ENCODE results near the gene GIPC3. TPM values are rescaled to one million over a fixed set of nuclear protein-coding genes. Genes with fewer than 3 reads are reported as not detected.

The GIPC3 gene
- total and polyA plus RNA-seq, 2 experiments from 2014 or later, result 0.48 to 0.59 TPM

DNA sequence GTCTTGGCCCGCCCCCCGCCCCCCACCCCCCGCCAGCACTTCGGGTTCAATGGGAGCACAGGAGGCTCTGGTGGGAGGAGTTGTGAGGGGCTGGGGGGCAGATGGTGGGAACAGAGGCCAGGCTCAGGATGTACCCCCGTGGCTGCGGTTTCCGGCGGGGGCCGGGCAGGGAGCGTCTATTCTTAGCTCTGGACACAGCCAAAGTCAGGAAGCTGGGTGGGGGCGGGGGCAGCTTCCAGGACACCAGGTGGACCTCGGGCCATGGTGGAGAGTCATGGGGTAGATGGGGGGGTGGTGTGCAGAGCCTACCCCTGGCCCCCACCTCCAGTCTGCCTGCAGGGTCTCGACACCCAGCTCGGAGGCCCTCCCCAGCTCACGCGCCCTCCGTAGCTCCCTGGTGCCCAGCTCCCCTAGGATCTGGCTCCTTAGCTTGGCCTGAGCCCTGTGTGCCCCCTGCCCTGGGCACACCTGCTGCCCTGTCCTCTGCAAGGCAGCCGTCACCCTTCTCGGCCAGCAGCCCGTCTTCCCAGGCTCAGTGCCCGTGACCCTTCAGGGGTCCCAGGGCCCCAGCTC is 23.6 kb downstream of the GIPC3 start:
- ATAC-seq (no peak), DNase-seq (ENCODE audit: low spot score) (no peak)
- Mint-ChIP-seq H3K27me3 (ENCODE audit: insufficient read depth, low read depth, poor library complexity) (peaks cover 1% of the 10 kb centered on the region), H3K9me3 (no peaks in the 10 kb centered on the region), H3K4me1 (peaks cover 13% of the 10 kb centered on the region), H3K36me3 (ENCODE audit: low read depth) (peaks cover 13% of the 10 kb centered on the region), H3K4me3 (no peak overlapping the region), H3K27ac (no peak overlapping the region)
- no peaks in the 10 kb centered on the region for H3K79me2 ChIP-seq (replicated peaks; ENCODE audit: insufficient read depth)
- H4K20me1 ChIP-seq (replicated peaks; ENCODE audit: insufficient read depth), result no peaks in the 10 kb centered on the region
- TF ChIP-seq, protein P1, sequence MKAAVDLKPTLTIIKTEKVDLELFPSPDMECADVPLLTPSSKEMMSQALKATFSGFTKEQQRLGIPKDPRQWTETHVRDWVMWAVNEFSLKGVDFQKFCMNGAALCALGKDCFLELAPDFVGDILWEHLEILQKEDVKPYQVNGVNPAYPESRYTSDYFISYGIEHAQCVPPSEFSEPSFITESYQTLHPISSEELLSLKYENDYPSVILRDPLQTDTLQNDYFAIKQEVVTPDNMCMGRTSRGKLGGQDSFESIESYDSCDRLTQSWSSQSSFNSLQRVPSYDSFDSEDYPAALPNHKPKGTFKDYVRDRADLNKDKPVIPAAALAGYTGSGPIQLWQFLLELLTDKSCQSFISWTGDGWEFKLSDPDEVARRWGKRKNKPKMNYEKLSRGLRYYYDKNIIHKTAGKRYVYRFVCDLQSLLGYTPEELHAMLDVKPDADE (IDR thresholded peaks at IDR 0.05), result no peak
- TF ChIP-seq ZNF114 (CRISPR knock-in tag; IDR thresholded peaks at IDR 0.05), result no peak
- no peak for TF ChIP-seq POLR2AphosphoS5 (IDR thresholded peaks at IDR 0.05; ENCODE audit: low read depth)
- no peak for TF ChIP-seq ZNF331 (CRISPR knock-in tag; IDR thresholded peaks at IDR 0.05; ENCODE audit: low read depth)
- no peak for TF ChIP-seq EZH2 (IDR thresholded peaks at IDR 0.05; ENCODE audit: low read depth, unreplicated experiment)
- no peak for TF ChIP-seq STAT1 (IDR thresholded peaks at IDR 0.05; ENCODE audit: unreplicated experiment)
- TF ChIP-seq, protein P2, sequence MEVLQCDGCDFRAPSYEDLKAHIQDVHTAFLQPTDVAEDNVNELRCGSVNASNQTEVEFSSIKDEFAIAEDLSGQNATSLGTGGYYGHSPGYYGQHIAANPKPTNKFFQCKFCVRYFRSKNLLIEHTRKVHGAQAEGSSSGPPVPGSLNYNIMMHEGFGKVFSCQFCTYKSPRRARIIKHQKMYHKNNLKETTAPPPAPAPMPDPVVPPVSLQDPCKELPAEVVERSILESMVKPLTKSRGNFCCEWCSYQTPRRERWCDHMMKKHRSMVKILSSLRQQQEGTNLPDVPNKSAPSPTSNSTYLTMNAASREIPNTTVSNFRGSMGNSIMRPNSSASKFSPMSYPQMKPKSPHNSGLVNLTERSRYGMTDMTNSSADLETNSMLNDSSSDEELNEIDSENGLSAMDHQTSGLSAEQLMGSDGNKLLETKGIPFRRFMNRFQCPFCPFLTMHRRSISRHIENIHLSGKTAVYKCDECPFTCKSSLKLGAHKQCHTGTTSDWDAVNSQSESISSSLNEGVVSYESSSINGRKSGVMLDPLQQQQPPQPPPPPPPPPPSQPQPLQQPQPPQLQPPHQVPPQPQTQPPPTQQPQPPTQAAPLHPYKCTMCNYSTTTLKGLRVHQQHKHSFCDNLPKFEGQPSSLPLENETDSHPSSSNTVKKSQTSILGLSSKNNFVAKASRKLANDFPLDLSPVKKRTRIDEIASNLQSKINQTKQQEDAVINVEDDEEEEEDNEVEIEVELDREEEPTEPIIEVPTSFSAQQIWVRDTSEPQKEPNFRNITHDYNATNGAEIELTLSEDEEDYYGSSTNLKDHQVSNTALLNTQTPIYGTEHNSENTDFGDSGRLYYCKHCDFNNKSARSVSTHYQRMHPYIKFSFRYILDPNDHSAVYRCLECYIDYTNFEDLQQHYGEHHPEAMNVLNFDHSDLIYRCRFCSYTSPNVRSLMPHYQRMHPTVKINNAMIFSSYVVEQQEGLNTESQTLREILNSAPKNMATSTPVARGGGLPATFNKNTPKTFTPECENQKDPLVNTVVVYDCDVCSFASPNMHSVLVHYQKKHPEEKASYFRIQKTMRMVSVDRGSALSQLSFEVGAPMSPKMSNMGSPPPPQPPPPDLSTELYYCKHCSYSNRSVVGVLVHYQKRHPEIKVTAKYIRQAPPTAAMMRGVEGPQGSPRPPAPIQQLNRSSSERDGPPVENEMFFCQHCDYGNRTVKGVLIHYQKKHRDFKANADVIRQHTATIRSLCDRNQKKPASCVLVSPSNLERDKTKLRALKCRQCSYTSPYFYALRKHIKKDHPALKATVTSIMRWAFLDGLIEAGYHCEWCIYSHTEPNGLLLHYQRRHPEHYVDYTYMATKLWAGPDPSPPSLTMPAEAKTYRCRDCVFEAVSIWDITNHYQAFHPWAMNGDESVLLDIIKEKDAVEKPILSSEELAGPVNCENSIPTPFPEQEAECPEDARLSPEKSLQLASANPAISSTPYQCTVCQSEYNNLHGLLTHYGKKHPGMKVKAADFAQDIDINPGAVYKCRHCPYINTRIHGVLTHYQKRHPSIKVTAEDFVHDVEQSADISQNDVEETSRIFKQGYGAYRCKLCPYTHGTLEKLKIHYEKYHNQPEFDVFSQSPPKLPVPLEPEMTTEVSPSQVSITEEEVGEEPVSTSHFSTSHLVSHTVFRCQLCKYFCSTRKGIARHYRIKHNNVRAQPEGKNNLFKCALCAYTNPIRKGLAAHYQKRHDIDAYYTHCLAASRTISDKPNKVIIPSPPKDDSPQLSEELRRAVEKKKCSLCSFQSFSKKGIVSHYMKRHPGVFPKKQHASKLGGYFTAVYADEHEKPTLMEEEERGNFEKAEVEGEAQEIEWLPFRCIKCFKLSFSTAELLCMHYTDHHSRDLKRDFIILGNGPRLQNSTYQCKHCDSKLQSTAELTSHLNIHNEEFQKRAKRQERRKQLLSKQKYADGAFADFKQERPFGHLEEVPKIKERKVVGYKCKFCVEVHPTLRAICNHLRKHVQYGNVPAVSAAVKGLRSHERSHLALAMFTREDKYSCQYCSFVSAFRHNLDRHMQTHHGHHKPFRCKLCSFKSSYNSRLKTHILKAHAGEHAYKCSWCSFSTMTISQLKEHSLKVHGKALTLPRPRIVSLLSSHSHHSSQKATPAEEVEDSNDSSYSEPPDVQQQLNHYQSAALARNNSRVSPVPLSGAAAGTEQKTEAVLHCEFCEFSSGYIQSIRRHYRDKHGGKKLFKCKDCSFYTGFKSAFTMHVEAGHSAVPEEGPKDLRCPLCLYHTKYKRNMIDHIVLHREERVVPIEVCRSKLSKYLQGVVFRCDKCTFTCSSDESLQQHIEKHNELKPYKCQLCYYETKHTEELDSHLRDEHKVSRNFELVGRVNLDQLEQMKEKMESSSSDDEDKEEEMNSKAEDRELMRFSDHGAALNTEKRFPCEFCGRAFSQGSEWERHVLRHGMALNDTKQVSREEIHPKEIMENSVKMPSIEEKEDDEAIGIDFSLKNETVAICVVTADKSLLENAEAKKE (CRISPR knock-in tag; IDR thresholded peaks at IDR 0.05), result no peak
- TF ChIP-seq JUNB (IDR thresholded peaks at IDR 0.05; ENCODE audit: unreplicated experiment), result no peak
- TF ChIP-seq NANOG (IDR thresholded peaks at IDR 0.05; ENCODE audit: borderline replicate concordance), result no peak
- TF ChIP-seq CREB1 (CRISPR knock-in tag; IDR thresholded peaks at IDR 0.05; ENCODE audit: low read depth), result no peak
- TF ChIP-seq EZH2phosphoT487 (IDR thresholded peaks at IDR 0.05; ENCODE audit: unreplicated experiment), result no peak
- TF ChIP-seq, protein P3, sequence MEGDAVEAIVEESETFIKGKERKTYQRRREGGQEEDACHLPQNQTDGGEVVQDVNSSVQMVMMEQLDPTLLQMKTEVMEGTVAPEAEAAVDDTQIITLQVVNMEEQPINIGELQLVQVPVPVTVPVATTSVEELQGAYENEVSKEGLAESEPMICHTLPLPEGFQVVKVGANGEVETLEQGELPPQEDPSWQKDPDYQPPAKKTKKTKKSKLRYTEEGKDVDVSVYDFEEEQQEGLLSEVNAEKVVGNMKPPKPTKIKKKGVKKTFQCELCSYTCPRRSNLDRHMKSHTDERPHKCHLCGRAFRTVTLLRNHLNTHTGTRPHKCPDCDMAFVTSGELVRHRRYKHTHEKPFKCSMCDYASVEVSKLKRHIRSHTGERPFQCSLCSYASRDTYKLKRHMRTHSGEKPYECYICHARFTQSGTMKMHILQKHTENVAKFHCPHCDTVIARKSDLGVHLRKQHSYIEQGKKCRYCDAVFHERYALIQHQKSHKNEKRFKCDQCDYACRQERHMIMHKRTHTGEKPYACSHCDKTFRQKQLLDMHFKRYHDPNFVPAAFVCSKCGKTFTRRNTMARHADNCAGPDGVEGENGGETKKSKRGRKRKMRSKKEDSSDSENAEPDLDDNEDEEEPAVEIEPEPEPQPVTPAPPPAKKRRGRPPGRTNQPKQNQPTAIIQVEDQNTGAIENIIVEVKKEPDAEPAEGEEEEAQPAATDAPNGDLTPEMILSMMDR (conservative IDR thresholded peaks at IDR 0.05; ENCODE audit: low read depth in 2 of 2), result no peak
- TF ChIP-seq, protein P4, sequence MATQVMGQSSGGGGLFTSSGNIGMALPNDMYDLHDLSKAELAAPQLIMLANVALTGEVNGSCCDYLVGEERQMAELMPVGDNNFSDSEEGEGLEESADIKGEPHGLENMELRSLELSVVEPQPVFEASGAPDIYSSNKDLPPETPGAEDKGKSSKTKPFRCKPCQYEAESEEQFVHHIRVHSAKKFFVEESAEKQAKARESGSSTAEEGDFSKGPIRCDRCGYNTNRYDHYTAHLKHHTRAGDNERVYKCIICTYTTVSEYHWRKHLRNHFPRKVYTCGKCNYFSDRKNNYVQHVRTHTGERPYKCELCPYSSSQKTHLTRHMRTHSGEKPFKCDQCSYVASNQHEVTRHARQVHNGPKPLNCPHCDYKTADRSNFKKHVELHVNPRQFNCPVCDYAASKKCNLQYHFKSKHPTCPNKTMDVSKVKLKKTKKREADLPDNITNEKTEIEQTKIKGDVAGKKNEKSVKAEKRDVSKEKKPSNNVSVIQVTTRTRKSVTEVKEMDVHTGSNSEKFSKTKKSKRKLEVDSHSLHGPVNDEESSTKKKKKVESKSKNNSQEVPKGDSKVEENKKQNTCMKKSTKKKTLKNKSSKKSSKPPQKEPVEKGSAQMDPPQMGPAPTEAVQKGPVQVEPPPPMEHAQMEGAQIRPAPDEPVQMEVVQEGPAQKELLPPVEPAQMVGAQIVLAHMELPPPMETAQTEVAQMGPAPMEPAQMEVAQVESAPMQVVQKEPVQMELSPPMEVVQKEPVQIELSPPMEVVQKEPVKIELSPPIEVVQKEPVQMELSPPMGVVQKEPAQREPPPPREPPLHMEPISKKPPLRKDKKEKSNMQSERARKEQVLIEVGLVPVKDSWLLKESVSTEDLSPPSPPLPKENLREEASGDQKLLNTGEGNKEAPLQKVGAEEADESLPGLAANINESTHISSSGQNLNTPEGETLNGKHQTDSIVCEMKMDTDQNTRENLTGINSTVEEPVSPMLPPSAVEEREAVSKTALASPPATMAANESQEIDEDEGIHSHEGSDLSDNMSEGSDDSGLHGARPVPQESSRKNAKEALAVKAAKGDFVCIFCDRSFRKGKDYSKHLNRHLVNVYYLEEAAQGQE (IDR thresholded peaks at IDR 0.05; ENCODE audit: unreplicated experiment), result no peak
- H3K27me3 ChIP-seq (ENCODE audit: insufficient read depth), result peaks cover 11% of the 10 kb centered on the region
- H3K4me3 ChIP-seq, result no peak overlapping the region
- H3K4me2 ChIP-seq, result no peak overlapping the region
- no peak overlapping the region for H2AFZ ChIP-seq
- no peaks in the 10 kb centered on the region for H3K36me3 ChIP-seq (ENCODE audit: insufficient read depth)
- peaks cover 9% of the 10 kb centered on the region; the same call in 1 of the 2 replicates for H3F3A ChIP-seq (replicated peaks; ENCODE audit: low read depth)
- peaks cover 10% of the 10 kb centered on the region for H3K4me1 ChIP-seq (ENCODE audit: insufficient read depth)
- H3K9me2 ChIP-seq (ENCODE audit: insufficient read depth), result no peaks in the 10 kb centered on the region
- no peak overlapping the region for H3K27ac ChIP-seq (ENCODE audit: low read depth)
